Activated CD8-positive, alpha-beta memory T cell treated with anti-CD3 and anti-CD28 coated beads, Interleukin-2, amount 50 U/mL, for 24 hours (primary cell): ENCODE data around the gene USP9X.
"Not testable (repeated sequence)": the region's sequence is repeated elsewhere in the genome, so short reads cannot be mapped to it uniquely, and the experiment has no call there.

Experiments used
- DNase-seq: peaks from one replicate; pipeline ENCODE4 v3.0.0-alpha.2; 2020; ENCODE audit errors: extremely low read depth

The USP9X gene

DNA sequence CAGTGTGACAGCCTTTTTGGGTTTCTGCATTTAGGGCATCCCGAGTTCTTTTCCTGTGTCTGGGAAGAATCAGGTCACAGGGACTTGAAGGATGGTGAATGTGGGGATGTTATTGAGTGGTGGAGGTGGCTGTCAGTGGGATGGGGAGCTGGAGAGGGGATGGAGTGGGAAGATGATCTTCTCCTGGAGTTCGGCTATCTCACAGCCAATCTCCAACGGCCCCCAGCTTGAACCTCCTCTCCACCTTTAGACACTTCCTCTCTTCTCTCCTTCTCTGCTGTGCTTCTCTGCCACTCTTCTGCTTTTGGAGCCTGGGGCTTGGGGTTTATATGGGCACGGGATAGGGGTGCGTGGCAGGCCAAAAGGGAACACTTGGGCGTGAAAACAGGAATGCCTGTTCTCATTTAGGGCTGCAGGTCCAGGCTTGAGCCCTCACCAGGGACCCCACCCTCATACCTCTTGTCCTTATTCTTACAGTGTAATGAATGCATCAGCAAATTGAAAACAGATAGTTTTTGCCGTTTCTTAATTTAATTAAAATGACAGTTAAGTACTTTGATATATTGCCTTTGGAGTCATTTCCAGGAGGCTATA lies 37.5 kb downstream of the USP9X start:
- DNase-seq = no peak

GRCh38 chrX:41127477-41128192 lies 42.4 kb downstream of the USP9X start:
- DNase-seq = no peak

DNA sequence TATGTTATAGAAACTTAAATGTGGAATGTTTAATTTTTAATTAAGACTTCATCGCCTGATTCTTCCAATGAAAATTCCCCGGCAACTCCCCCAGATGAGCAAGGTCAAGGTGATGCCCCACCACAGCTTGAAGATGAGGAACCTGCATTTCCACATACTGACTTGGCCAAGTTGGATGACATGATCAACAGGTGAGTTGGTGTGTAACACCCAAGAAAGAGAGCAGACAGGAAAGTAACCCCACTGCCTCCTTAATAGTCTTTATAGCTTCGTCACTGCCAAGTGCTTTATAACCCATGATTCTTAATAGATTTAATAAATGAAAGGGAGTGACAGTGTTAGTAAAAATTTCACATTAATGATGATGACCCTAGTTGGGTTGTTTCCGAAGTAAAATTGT lies 43.7 kb downstream of the USP9X start:
- no peak for DNase-seq

GRCh38 chrX:41131766-41132165 lies 46.5 kb downstream of the USP9X start:
- no peak for DNase-seq

GRCh38 chrX:41133551-41133950 lies 48.3 kb downstream of the USP9X start:
- no peak for DNase-seq

- no peak for DNase-seq
Measured at GRCh38 chrX:41137589-41137988, 52.3 kb downstream of the USP9X start.

- no peak for DNase-seq
Measured at GRCh38 chrX:41142130-41142910, 57.1 kb downstream of the USP9X start.

DNA sequence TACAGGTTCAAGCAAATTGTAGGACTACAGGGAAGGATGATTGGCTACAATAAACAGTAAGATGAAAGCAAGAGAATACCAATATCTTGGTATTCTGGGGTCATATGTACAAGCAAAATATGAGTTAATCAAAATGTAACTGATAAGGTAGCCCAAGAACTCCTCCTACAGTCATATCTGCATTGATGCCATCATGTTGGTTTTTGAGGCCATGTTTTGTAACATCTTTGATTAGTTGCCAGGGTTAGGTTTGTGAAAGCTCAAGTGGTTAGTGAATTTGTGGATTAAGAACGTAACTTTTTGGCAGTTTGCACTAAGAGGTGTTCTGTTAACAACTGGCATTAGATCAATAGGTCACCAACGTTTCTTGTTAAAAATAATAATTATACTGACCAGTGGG lies 59.6 kb downstream of the USP9X start:
- DNase-seq = no peak

GRCh38 chrX:41145920-41146608 lies 60.8 kb downstream of the USP9X start:
- no peak for DNase-seq

DNA sequence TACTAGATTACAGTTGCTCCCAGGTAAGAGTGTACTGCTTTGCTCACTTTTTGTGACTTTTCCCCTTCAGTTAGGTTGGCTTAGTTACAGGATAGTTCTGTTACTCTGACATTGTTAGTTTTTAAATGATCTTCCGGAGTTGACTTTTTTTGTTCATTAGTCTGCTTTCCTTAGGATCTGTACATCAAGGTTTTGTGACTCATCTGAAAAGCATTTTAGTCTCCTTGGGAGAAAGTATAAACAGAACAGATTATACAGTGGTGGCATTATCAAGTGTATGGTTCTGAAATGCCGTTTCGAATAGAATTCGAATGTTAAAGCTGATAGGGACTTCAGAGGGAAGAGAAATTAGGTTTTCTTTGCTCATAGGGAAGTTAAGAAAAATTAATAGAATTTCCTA lies 63.3 kb downstream of the USP9X start:
- DNase-seq = no peak

DNA sequence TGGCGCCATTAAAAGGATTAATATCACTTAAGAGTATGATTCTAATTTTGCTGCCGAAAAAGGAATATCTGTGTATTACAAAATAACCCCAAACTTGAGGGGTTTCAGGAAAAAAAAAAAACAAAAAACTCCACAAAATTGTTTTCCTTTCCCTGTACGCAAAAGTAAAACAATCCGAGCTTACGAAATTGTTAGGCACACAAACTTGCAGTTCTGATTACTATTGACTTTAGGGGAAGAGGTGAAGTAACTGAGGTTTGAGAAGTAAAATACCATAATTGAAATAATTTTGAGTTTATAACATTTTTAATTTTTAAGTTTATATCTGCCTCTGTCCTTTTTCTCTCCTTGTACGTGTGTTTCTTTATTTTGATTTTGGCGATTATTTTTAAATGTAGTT lies 64.8 kb downstream of the USP9X start:
- no peak for DNase-seq

GRCh38 chrX:41151726-41152125 lies 66.5 kb downstream of the USP9X start:
- DNase-seq = not testable (repeated sequence)

DNA sequence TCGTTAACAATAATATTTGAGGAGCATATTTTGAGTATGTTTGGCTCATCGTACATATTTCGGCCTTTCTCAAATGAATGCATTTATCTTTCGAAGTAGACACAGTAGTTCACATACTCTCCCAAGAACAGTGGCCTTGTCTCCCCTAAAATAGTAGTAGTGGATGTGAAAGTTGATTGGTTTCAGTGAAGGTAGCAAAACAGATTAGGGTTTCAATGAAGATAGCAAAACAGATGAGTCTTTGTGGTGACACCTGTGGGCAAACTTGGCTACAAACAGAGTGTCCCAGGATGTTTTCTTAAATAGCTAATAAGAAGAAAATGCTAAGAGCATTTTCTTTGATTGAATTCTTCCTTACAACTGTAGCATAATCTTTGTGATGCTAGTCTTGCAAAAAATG lies 67.0 kb downstream of the USP9X start:
- DNase-seq = no peak

- no peak for DNase-seq
Measured at GRCh38 chrX:41153448-41153847, 68.2 kb downstream of the USP9X start.

- DNase-seq = no peak
Measured at GRCh38 chrX:41153957-41154356, 68.7 kb downstream of the USP9X start.

GRCh38 chrX:41164449-41164848 lies 79.2 kb downstream of the USP9X start:
- DNase-seq = no peak

- no peak for DNase-seq
Measured at GRCh38 chrX:41167888-41168287, 82.6 kb downstream of the USP9X start.

GRCh38 chrX:41176263-41176662 lies 91.0 kb downstream of the USP9X start:
- DNase-seq = no peak

DNA sequence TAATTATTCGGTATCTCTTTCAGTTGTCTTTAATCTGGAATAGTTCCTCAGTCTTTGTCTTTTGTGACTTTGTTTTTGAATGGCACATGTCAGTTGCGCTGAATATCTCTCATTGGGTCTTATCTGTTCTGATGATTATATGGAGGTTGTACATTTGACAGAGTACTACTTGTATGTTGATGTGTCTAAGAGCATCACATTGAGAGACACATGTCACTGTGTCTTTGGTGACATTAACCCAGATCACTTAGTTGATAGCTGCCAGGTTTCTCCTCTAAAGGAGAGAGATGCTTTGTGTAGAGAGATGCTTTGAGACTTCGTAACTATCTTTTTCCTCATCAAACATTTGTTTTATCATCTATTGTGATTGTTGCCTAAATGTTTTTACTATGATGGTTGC lies 92.1 kb downstream of the USP9X start:
- DNase-seq = no peak

DNA sequence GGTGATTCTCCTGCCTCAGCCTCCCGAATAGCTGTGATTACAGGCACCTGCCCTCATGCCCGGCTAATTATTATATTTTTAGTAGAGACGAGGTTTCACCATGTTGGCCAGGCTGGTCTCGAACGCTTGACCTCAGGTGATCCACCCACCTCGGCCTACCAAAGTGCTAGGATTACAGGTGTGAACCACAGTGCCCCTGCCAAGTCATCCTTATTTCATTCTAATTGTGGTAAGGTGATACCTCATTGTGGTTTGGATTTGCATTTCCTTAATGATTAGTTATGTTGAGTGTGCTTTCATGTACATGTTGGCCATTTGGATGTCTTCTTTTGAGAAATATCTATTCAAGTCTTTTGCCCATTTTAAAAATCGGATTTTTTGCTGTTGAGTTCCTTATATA lies 93.0 kb downstream of the USP9X start:
- no peak for DNase-seq

- peak; percentile 6 for DNase-seq
Measured at GRCh38 chrX:41180194-41180908, 95.1 kb downstream of the USP9X start.

DNA sequence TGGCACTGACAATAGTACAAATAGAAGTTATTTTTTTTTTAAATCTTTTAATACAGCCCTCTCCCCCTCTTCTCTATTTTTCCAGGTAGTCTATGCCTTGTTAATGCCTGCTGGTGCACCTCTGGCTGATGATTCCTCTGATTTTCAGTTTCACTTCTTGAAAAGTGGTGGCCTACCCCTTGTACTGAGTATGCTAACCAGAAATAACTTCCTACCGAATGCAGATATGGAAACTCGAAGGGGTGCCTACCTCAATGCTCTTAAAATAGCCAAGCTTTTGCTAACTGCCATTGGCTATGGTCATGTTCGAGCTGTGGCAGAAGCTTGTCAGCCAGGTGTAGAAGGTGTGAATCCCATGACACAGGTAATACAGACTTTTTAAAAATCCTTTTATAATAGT lies 99.1 kb downstream of the USP9X start:
- no peak for DNase-seq
